Karpas-422 (cell line): Measurements from ENCODE around the gene ABCA12. TPM values are rescaled to one million over a fixed set of nuclear protein-coding genes. Genes with fewer than 3 reads are reported as not detected.

ENCODE experiments used
- DNase-seq: peaks from one replicate; pipeline ENCODE4 v3.0.0-alpha.2; 2015
- H2AFZ ChIP-seq: fragments of 200-600 bp; sonication (generic); 2 replicates; pipeline ENCODE4 v1.6.1; 2014; ENCODE audit warnings: antibody characterized with exemption, low read length, mixed read lengths
- H3K27ac ChIP-seq: fragments of 200-600 bp; sonication (generic); 2 replicates; pipeline ENCODE4 v1.5.1; 2014; ENCODE audit warnings: mild to moderate bottlenecking, low read length, moderate library complexity
- H3K27me3 ChIP-seq: fragments of 200-600 bp; sonication (generic); 2 replicates; pipeline ENCODE4 v1.6.1; 2014; ENCODE audit warnings: low read length, mixed read lengths
- H3K36me3 ChIP-seq: fragments of 200-600 bp; sonication (generic); 2 replicates; pipeline ENCODE4 v1.6.1; 2014; ENCODE audit warnings: low read length, mixed read lengths; ENCODE audit not compliant: insufficient read depth
- H3K4me1 ChIP-seq: fragments of 200-600 bp; sonication (generic); 2 replicates; pipeline ENCODE4 v1.6.1; 2014; ENCODE audit warnings: mild to moderate bottlenecking, low read length, mixed read lengths
- H3K4me2 ChIP-seq: fragments of 200-600 bp; sonication (generic); 2 replicates; pipeline ENCODE4 v1.6.1; 2014; ENCODE audit warnings: low read length, low read depth, mild to moderate bottlenecking; ENCODE audit not compliant: poor library complexity, severe bottlenecking
- H3K4me3 ChIP-seq: fragments of 200-600 bp; sonication (generic); 2 replicates; pipeline ENCODE4 v1.5.1; 2014; ENCODE audit warnings: mild to moderate bottlenecking, antibody characterized with exemption, low read length, mixed read lengths
- H3K79me2 ChIP-seq: fragments of 200-600 bp; sonication (generic); 2 replicates; pipeline ENCODE4 v1.6.1; 2014; ENCODE audit warnings: mild to moderate bottlenecking, low read length, mixed read lengths
- H3K9ac ChIP-seq: fragments of 200-600 bp; sonication (generic); 2 replicates; pipeline ENCODE4 v1.6.0; 2014; ENCODE audit warnings: low read length
- H3K9me2 ChIP-seq: fragments of 200-600 bp; sonication (generic), shearing (Covaris generic); replicated peaks from 2 replicates; pipeline ENCODE4 v1.6.0; 2014; ENCODE audit warnings: mild to moderate bottlenecking, low read length, moderate library complexity; ENCODE audit not compliant: insufficient read depth
- H3K9me3 ChIP-seq: fragments of 300-700, 200-600 bp; sonication (generic); 2 replicates; pipeline ENCODE4 v1.6.1; 2014; ENCODE audit warnings: low read length, mixed read lengths
- H4K20me1 ChIP-seq: fragments of 200-600 bp; sonication (generic); 2 replicates; pipeline ENCODE4 v1.6.1; 2014; ENCODE audit warnings: mild to moderate bottlenecking, antibody characterized with exemption, low read length, low read depth; ENCODE audit not compliant: insufficient read depth
- total RNA-seq: library from RNA; depleted of rRNA; stranded (reverse); fragments of >200 nt; shearing (Covaris generic); gene quantifications from 2 replicates; pipeline ENCODE4 v1.2.3, GENCODE V29; 2014; ENCODE audit warnings: low replicate concordance

ABCA12 gene
- total RNA-seq, 1 experiment from 2014 or later, result not detected

DNA sequence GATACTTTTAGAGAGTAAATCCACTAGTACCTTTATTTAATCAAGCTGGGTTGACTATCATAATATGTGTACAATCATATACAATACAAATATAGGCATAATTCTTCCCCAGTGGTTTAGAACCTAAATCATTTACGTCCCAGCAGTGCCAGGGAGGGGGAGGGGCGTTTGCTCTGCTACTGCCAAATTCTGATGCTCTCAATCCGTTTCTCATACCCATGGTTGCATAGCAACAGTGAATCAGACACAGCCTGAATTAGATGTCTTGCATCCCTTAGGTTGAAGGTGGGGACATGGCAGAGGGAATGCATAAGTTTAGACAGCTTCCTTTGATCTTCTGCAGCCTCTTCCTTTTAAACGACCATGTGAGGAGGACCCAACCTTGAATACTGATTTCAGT, 135.4 kb downstream of the ABCA12 start:
- Histone ChIP-seq H3K79me2 (no peaks in the 10 kb centered on the region), H3K27me3 (no peaks in the 10 kb centered on the region), H3K4me2 (no peak overlapping the region), H3K4me3 (no peak overlapping the region), H3K9me3 (no peaks in the 10 kb centered on the region), H3K4me1 (no peaks in the 10 kb centered on the region), H2AFZ (no peak overlapping the region), H3K36me3 (no peaks in the 10 kb centered on the region), H3K9ac (no peak overlapping the region), H4K20me1 (no peaks in the 10 kb centered on the region), H3K9me2 (no peaks in the 10 kb centered on the region), H3K27ac (no peak overlapping the region)
- DNase-seq, result no peak

DNA sequence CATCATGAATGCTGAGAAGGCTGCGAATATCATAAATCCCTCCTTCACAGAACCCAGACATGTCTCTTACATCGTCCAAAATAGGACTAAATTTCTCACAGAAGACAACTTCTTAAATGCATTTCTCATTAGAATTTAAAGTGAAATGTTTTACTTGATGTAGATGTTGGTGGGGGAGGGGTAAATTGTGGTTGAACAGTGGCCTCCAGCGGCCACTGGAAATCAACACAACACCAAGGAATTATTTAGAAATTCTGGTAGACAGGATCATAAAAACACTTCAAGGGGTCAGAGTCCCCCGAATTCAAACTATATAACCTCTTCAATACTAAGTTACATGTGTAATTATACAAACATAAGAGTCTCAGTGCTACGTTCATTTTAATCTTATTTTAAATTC, 135.9 kb downstream of the ABCA12 start:
- H3K9me2 ChIP-seq, result no peaks in the 10 kb centered on the region
- no peaks in the 10 kb centered on the region for H4K20me1 ChIP-seq
- H3K9ac ChIP-seq, result no peak overlapping the region
- H3K27me3 ChIP-seq, result no peaks in the 10 kb centered on the region
- H3K4me3 ChIP-seq, result no peak overlapping the region
- H3K4me1 ChIP-seq, result no peaks in the 10 kb centered on the region
- no peak overlapping the region for H3K27ac ChIP-seq
- peak; percentile 63 for DNase-seq
- H3K79me2 ChIP-seq, result no peaks in the 10 kb centered on the region
- no peak overlapping the region for H2AFZ ChIP-seq
- H3K9me3 ChIP-seq, result no peaks in the 10 kb centered on the region
- H3K36me3 ChIP-seq, result no peaks in the 10 kb centered on the region
- no peak overlapping the region for H3K4me2 ChIP-seq

DNA sequence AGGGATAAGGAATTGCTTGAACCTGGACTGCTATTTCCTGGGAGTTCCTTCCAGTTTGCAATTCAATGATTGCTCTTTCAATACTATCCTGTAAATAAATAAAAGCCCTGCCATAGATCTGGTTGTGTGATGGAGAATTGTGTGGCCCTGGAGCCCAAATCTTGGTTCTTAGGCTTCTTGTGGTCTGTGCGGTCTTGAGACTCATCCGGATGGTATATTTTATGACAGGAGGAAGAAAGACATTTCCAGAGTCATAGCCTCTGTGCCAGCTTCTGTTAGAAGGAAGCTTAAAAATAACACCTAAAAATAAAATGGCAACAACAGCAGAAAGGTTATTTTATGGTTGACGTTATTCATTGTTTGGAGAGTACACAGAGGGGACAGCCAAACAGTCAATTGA, 137.7 kb downstream of the ABCA12 start:
- no peaks in the 10 kb centered on the region for H3K9me2 ChIP-seq
- no peak overlapping the region for H2AFZ ChIP-seq
- H3K27me3 ChIP-seq, result no peaks in the 10 kb centered on the region
- H3K36me3 ChIP-seq, result no peaks in the 10 kb centered on the region
- no peaks in the 10 kb centered on the region for H3K79me2 ChIP-seq
- H3K9ac ChIP-seq, result no peak overlapping the region
- no peak overlapping the region for H3K4me3 ChIP-seq
- no peaks in the 10 kb centered on the region for H4K20me1 ChIP-seq
- H3K4me1 ChIP-seq, result no peaks in the 10 kb centered on the region
- H3K27ac ChIP-seq, result no peak overlapping the region
- no peak overlapping the region for H3K4me2 ChIP-seq
- DNase-seq, result no peak
- H3K9me3 ChIP-seq, result no peaks in the 10 kb centered on the region

DNA sequence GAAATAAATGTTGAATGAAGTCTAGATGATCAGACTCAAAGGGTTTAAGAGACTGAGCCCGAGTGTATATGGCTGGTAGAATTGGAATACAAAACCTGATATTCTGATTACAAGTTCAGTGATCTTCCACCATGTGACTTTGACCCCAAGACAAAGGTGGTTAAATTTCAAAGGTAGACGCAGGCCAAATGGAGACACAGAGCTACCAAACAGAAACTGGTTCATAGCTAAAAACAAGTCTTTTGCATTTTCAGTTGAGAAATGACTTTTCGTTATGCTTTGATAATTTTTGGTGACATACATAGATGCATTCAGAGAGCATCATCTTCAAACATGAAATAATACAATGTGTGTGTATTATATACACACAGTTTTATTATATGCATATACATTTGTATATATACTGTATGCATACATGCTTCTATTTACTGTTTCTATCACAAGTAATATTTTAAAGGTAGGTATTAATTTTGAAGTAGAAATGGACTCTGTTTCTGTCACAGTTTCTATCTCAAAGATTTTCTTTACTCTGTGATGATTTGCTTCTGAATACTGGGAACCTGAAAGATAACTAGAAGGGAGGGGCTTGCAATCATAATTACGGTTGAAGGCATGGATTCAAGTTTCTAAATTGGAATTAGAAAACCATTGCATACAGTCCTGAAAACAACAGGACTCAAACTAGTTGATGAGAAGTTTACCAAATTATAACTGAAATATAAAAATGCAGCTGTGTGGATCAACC, 142.3 kb downstream of the ABCA12 start:
- H3K79me2 ChIP-seq, result no peaks in the 10 kb centered on the region
- H3K9ac ChIP-seq, result no peak overlapping the region
- H3K36me3 ChIP-seq, result no peaks in the 10 kb centered on the region
- no peaks in the 10 kb centered on the region for H3K27me3 ChIP-seq
- H3K9me2 ChIP-seq, result no peaks in the 10 kb centered on the region
- no peaks in the 10 kb centered on the region for H3K9me3 ChIP-seq
- no peak overlapping the region for H3K4me2 ChIP-seq
- no peaks in the 10 kb centered on the region for H3K4me1 ChIP-seq
- no peak overlapping the region for H3K27ac ChIP-seq
- no peak overlapping the region for H3K4me3 ChIP-seq
- no peak overlapping the region for H2AFZ ChIP-seq
- DNase-seq, result no peak
- H4K20me1 ChIP-seq, result no peaks in the 10 kb centered on the region

DNA sequence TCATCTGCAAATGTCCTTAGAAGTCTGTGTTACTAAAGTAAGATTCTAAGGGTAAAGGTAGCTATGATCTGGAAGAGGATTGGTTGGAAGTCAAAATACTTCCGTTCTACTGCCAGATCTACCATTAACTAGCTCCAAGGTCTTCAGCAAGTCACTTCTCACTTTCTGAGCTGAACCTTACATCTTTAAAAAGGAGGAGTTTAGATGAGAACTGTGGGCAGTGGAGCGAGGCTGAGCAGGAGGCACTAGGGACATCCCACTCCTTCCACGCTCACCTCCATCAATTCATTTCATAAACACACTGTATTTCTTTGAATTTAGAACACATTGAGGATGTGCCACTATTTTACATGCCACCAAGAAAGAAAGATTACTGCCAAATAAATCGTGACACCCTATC, 143.0 kb downstream of the ABCA12 start:
- Histone ChIP-seq H2AFZ (no peak overlapping the region), H3K9me3 (no peaks in the 10 kb centered on the region), H3K9me2 (no peaks in the 10 kb centered on the region), H3K27ac (no peak overlapping the region), H4K20me1 (no peaks in the 10 kb centered on the region), H3K36me3 (no peaks in the 10 kb centered on the region), H3K27me3 (no peaks in the 10 kb centered on the region), H3K4me3 (no peak overlapping the region), H3K4me2 (no peak overlapping the region), H3K9ac (no peak overlapping the region), H3K4me1 (no peaks in the 10 kb centered on the region), H3K79me2 (no peaks in the 10 kb centered on the region)
- DNase-seq, result no peak

DNA sequence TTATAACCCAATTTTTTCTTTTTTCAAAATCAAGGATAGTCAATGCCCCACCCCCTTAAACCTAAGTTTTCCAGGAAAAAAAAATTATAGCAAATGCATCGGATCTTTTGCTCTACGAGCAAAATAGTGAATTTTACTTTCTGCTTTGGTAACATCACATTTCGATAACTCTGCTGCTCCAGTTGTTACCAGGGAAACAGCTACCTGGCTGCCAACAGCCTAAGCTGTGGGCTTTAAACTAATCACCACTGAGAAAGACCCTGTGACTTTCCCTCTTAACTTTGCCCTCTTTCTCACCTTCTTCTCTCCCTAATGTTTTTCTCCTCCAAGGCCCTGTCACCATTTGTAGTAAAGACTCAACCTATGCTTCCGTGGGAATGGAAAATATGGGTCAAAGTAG, 145.5 kb downstream of the ABCA12 start:
- Histone ChIP-seq H3K4me3 (no peak overlapping the region), H3K9me2 (no peaks in the 10 kb centered on the region), H3K4me1 (no peaks in the 10 kb centered on the region), H2AFZ (no peak overlapping the region), H3K9ac (no peak overlapping the region), H3K27me3 (no peaks in the 10 kb centered on the region), H3K27ac (no peak overlapping the region), H3K9me3 (no peaks in the 10 kb centered on the region), H4K20me1 (no peaks in the 10 kb centered on the region), H3K36me3 (no peaks in the 10 kb centered on the region), H3K4me2 (no peak overlapping the region), H3K79me2 (no peaks in the 10 kb centered on the region)
- DNase-seq, result no peak

DNA sequence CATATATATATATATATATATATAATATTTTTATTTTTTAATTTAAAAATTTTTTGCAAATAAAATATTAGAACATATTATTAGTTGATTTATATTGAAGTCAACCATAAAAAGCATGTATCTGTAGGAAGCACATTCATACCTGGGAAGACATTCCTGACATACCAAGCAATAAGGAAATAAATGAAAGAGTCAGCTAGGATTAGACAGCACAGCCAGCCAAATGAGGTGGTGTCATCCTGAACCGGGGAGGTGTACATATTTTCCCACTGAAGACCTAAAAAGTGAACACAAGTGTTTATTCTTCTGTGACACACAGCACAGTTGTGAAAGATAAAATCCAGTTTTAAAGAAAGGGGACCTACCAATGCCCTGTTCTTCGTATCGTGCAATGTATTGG, 149.2 kb downstream of the ABCA12 start:
- no peak overlapping the region for H3K9ac ChIP-seq
- H4K20me1 ChIP-seq, result no peaks in the 10 kb centered on the region
- H3K9me3 ChIP-seq, result no peaks in the 10 kb centered on the region
- no peak overlapping the region for H3K27ac ChIP-seq
- no peaks in the 10 kb centered on the region for H3K79me2 ChIP-seq
- H3K9me2 ChIP-seq, result no peaks in the 10 kb centered on the region
- H3K4me1 ChIP-seq, result no peaks in the 10 kb centered on the region
- no peak overlapping the region for H3K4me2 ChIP-seq
- H3K4me3 ChIP-seq, result no peak overlapping the region
- H3K27me3 ChIP-seq, result no peaks in the 10 kb centered on the region
- no peaks in the 10 kb centered on the region for H3K36me3 ChIP-seq
- no peak for DNase-seq
- no peak overlapping the region for H2AFZ ChIP-seq

DNA sequence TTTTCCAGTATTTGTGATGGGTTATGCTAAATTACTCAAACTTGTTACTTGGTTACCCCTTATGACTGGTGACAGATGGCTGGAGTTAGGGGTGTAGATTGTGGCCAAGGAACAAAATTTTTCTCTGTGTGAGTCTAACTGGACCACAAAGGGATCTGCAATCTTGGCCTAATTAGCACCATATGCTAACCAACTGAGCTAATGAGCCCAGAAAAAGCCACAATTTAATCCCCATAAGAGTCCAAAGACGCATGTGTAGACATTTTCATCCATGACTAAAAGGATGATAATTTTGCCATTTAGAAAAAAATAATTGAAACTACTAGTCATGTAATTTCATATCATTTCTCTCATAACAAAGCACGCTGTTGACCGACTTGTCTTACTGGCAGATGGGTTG, 151.2 kb downstream of the ABCA12 start:
- no peaks in the 10 kb centered on the region for H3K9me3 ChIP-seq

More for the DNA sequence above, 151.2 kb downstream of the ABCA12 start:
- Histone ChIP-seq H3K9me2 (no peaks in the 10 kb centered on the region), H3K79me2 (no peaks in the 10 kb centered on the region), H3K4me3 (no peak overlapping the region), H3K36me3 (no peaks in the 10 kb centered on the region), H3K9ac (no peak overlapping the region), H3K27me3 (no peaks in the 10 kb centered on the region), H3K4me2 (no peak overlapping the region), H3K4me1 (no peaks in the 10 kb centered on the region), H4K20me1 (no peaks in the 10 kb centered on the region), H3K27ac (no peak overlapping the region), H2AFZ (no peak overlapping the region)
- DNase-seq, result no peak
